HL-60/S4 (cell line): ENCODE results near the gene BCAS3.
"Not testable (repeated sequence)": the region's sequence is repeated elsewhere in the genome, so short reads cannot be mapped to it uniquely, and the experiment has no call there.

Experiments used
- in situ Hi-C: fragments of 300-500 bp; cut with MboI; formaldehyde crosslinking; loops from 2 replicates; pipeline ENCODE4 v1.14.3; 2022; ENCODE audit warnings: low sequenced_read_pairs

Gene BCAS3

GRCh38 chr17:60970741-60971140 lies 293.1 kb downstream of the BCAS3 start:
- in situ Hi-C loops: no loop called here

GRCh38 chr17:60971515-60972369 lies 294.1 kb downstream of the BCAS3 start:
- in situ Hi-C loops: no loop called here

GRCh38 chr17:60976861-60977260 lies 299.2 kb downstream of the BCAS3 start:
- in situ Hi-C loops: not testable (repeated sequence)

GRCh38 chr17:60989379-60989778 lies 311.7 kb downstream of the BCAS3 start:
- in situ Hi-C loops: no loop called here

- in situ Hi-C loops: loop anchor here (10.0 kb wide), 2 partner anchors 405 to 565 kb away; partner anchors contain the start of gene TBX2
Measured at GRCh38 chr17:60989846-60990245, 312.2 kb downstream of the BCAS3 start.

GRCh38 chr17:60993497-60993896 lies 315.8 kb downstream of the BCAS3 start:
- in situ Hi-C loops: loop anchor here (10.0 kb wide), 2 partner anchors 401 to 561 kb away; partner anchors contain the start of gene TBX2

GRCh38 chr17:60995680-60996079 lies 318.0 kb downstream of the BCAS3 start:
- in situ Hi-C loops: loop anchor here (10.0 kb wide), 2 partner anchors 399 to 559 kb away; partner anchors contain the start of gene TBX2

GRCh38 chr17:61000911-61001310 lies 323.3 kb downstream of the BCAS3 start:
- in situ Hi-C loops: no loop called here

GRCh38 chr17:61002316-61002736 lies 324.7 kb downstream of the BCAS3 start:
- in situ Hi-C loops: no loop called here

GRCh38 chr17:61005358-61005757 lies 327.7 kb downstream of the BCAS3 start:
- in situ Hi-C loops: no loop called here

- in situ Hi-C loops: not testable (repeated sequence)
Measured at GRCh38 chr17:61005958-61006357, 328.3 kb downstream of the BCAS3 start.

- in situ Hi-C loops: no loop called here
Measured at GRCh38 chr17:61007980-61008379, 330.3 kb downstream of the BCAS3 start.

GRCh38 chr17:61009663-61010062 lies 332.0 kb downstream of the BCAS3 start:
- in situ Hi-C loops: no loop called here

GRCh38 chr17:61010661-61011170 lies 333.1 kb downstream of the BCAS3 start:
- in situ Hi-C loops: no loop called here

- in situ Hi-C loops: no loop called here
Measured at GRCh38 chr17:61011251-61011650, 333.6 kb downstream of the BCAS3 start.

- in situ Hi-C loops: no loop called here
Measured at GRCh38 chr17:61015966-61016365, 338.3 kb downstream of the BCAS3 start.

- in situ Hi-C loops: no loop called here
Measured at GRCh38 chr17:61017317-61018006, 339.8 kb downstream of the BCAS3 start.

- in situ Hi-C loops: no loop called here
Measured at GRCh38 chr17:61018938-61019337, 341.3 kb downstream of the BCAS3 start.

GRCh38 chr17:61023996-61024395 lies 346.3 kb downstream of the BCAS3 start:
- in situ Hi-C loops: no loop called here

GRCh38 chr17:61026818-61027217 lies 349.2 kb downstream of the BCAS3 start:
- in situ Hi-C loops: no loop called here

- in situ Hi-C loops: no loop called here
Measured at GRCh38 chr17:61029181-61029580, 351.5 kb downstream of the BCAS3 start.

GRCh38 chr17:61040666-61041065 lies 363.0 kb downstream of the BCAS3 start:
- in situ Hi-C loops: no loop called here
